Keratinocyte (primary cell): ENCODE data around the gene EPHB2. TPM values are rescaled to one million over a fixed set of nuclear protein-coding genes. Genes with fewer than 3 reads are reported as not detected.

Source experiments
- DNase-seq: peaks from one replicate; pipeline ENCODE4 v3.0.0-alpha.2; 2011; ENCODE audit warnings: low read depth, missing footprints, low spot score
- FAIRE-seq: peaks from 2 replicates; lab custom pipeline; 2011; peaks lifted over from hg19 to GRCh38; lab: Jason Lieb, UNC
- H2AFZ ChIP-seq: 2 replicates; pipeline ENCODE4 v1.6.0; 2012; ENCODE audit warnings: low read length, control low read depth, inconsistent platforms; ENCODE audit not compliant: control insufficient read depth
- H3K27ac ChIP-seq: 2 replicates; pipeline ENCODE4 v1.5.1; 2011; ENCODE audit warnings: low read length; ENCODE audit not compliant: control insufficient read depth, insufficient read depth
- H3K27me3 ChIP-seq: 3 replicates; pipeline ENCODE4 v1.6.0; 2011; ENCODE audit warnings: low read length; ENCODE audit not compliant: control insufficient read depth, insufficient read depth; ENCODE audit errors: extremely low read depth
- H3K36me3 ChIP-seq, 2 experiments: 2 replicates in 1 of 2; 3 replicates in 1 of 2; pipeline ENCODE4 v1.5.1; 2011; ENCODE audit warnings: low read length in 2 of 2, mild to moderate bottlenecking in 1 of 2; ENCODE audit not compliant: control insufficient read depth in 2 of 2, insufficient read depth in 2 of 2; ENCODE audit errors: extremely low read depth in 1 of 2
- H3K4me1 ChIP-seq: 3 replicates; pipeline ENCODE4 v1.5.1; 2011; ENCODE audit warnings: low read length; ENCODE audit not compliant: control insufficient read depth, insufficient read depth; ENCODE audit errors: extremely low read depth
- H3K4me2 ChIP-seq: 3 replicates; pipeline ENCODE4 v1.6.0; 2011; ENCODE audit warnings: low read depth, low read length; ENCODE audit not compliant: control insufficient read depth, insufficient read depth; ENCODE audit errors: extremely low read depth
- H3K4me3 ChIP-seq, 3 experiments: fragments of 200-600 bp in 1 of 3; sonication (generic) in 1 of 3; 2 replicates in 2 of 3; 3 replicates in 1 of 3; pipeline ENCODE4 v1.5.1; 2011 to 2016; ENCODE audit warnings: low read length in 3 of 3, mild to moderate bottlenecking in 3 of 3, control low read depth in 2 of 3, inconsistent platforms in 1 of 3, low read depth in 1 of 3, mixed read lengths in 1 of 3, mixed run types in 1 of 3, moderate library complexity in 1 of 3; ENCODE audit not compliant: control insufficient read depth in 2 of 3, insufficient read depth in 2 of 3; ENCODE audit errors: extremely low read depth in 1 of 3
- H3K79me2 ChIP-seq: 2 replicates; pipeline ENCODE4 v1.6.0; 2012; ENCODE audit warnings: low read length; ENCODE audit not compliant: control insufficient read depth, insufficient read depth
- H3K9ac ChIP-seq: 3 replicates; pipeline ENCODE4 v1.6.0; 2011; ENCODE audit warnings: low read length; ENCODE audit not compliant: control insufficient read depth, insufficient read depth; ENCODE audit errors: extremely low read depth
- H3K9me1 ChIP-seq: 3 replicates; pipeline ENCODE4 v1.6.0; 2011; ENCODE audit warnings: low read length; ENCODE audit not compliant: control insufficient read depth, insufficient read depth; ENCODE audit errors: extremely low read depth
- H3K9me3 ChIP-seq: 2 replicates; pipeline ENCODE4 v1.5.1; 2012; ENCODE audit warnings: low read depth, low read length; ENCODE audit not compliant: control insufficient read depth
- H4K20me1 ChIP-seq: 3 replicates; pipeline ENCODE4 v1.6.0; 2011; ENCODE audit warnings: low read length; ENCODE audit not compliant: control insufficient read depth, insufficient read depth; ENCODE audit errors: extremely low read depth
- EZH2 ChIP-seq: IDR thresholded peaks from one replicate; pipeline ENCODE4 v1.6.1; 2012; ENCODE audit warnings: inconsistent platforms, mild to moderate bottlenecking, low read length, moderate library complexity
- dilution Hi-C: fragments of 300-500 bp; cut with MboI; formaldehyde crosslinking; loops from one replicate; pipeline ENCODE4 v1.7.0; 2020; ENCODE audit warnings: low sequenced_read_pairs; ENCODE audit not compliant: extremely low pct_ligation_motif_present
- polyA plus RNA-seq, 5 experiments: library from polyadenylated mRNA; depleted of rRNA in 3 of 5; stranded (reverse) in 3 of 5; stranded (forward) in 1 of 5; unstranded in 1 of 5; fragments of >200 nt; gene quantifications; 1 replicate in 1 of 5; 2 replicates in 3 of 5; 3 replicates in 1 of 5; pipeline versions ENCODE4 v1.2.1 to v1.2.3, GENCODE V29; 2011 to 2012; ENCODE audit warnings: missing spikeins in 2 of 5, low read depth in 1 of 5, low replicate concordance in 1 of 5
- TF ChIP-seq, protein P1 (sequence below), 3 experiments: IDR thresholded peaks in 1 of 3; conservative IDR thresholded peaks in 1 of 3; optimal IDR thresholded peaks in 1 of 3; 2 replicates in 2 of 3; 3 replicates in 1 of 3; pipeline versions ENCODE3 to v1.5.1; 2011; ENCODE audit warnings: low read length in 3 of 3, mild to moderate bottlenecking in 3 of 3, moderate library complexity in 2 of 3, control low read depth in 1 of 3, inconsistent platforms in 1 of 3; ENCODE audit not compliant: insufficient read depth in 2 of 3; ENCODE audit errors: extremely low read depth in 1 of 3

EPHB2 gene
- polyA plus RNA-seq, 1 donor (not counting 4 experiments of a cell fraction or from before 2014, with no cell fraction given) = 0.10 TPM

DNA sequence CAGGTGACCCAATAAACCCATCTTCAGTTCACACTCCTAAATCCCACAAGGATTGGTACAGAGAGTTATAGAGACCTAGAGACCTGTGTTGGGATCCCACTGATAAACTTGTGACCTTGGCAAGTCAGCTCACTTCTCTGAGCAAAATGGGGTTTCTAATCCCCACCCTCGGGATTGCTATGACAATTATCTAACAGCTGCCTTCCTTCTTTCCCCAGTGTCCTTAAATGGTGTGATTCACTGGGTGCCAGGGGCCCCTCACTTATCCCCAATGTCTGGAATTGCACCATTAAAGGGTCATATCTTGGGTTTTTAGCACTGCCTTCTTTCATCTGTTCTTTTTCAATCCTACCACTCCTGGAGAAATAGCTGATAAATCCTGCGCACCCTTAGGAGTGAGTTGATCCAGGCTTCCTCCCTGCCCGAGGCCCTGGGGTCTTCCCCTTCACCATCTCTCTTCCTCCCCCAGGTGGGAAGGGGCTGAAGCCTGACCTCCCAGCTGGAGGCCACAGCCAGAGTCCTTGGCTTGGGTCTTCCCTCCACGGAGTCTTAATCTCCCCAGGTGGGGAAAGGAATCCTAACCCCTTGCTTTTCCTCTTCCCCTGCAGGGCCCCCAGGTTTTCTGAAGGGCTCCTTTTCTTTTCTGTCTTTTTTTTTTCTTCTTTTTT lies 222.3 kb downstream of the EPHB2 start:
- Histone ChIP-seq H3K9me3 (no peaks in the 10 kb centered on the region), H3K4me3 (no peak overlapping the region), H3K9ac (no peak overlapping the region), H3K27me3 (no peaks in the 10 kb centered on the region), H3K9me1 (no peaks in the 10 kb centered on the region), H3K36me3 (no peaks in the 10 kb centered on the region), H2AFZ (no peak overlapping the region), H3K4me2 (no peak overlapping the region), H3K79me2 (no peaks in the 10 kb centered on the region), H3K4me1 (no peaks in the 10 kb centered on the region), H4K20me1 (no peaks in the 10 kb centered on the region), H3K27ac (no peak overlapping the region)
- FAIRE-seq (no peak), DNase-seq (no peak)
- dilution Hi-C loops = no loop called here
- TF ChIP-seq, protein P1, sequence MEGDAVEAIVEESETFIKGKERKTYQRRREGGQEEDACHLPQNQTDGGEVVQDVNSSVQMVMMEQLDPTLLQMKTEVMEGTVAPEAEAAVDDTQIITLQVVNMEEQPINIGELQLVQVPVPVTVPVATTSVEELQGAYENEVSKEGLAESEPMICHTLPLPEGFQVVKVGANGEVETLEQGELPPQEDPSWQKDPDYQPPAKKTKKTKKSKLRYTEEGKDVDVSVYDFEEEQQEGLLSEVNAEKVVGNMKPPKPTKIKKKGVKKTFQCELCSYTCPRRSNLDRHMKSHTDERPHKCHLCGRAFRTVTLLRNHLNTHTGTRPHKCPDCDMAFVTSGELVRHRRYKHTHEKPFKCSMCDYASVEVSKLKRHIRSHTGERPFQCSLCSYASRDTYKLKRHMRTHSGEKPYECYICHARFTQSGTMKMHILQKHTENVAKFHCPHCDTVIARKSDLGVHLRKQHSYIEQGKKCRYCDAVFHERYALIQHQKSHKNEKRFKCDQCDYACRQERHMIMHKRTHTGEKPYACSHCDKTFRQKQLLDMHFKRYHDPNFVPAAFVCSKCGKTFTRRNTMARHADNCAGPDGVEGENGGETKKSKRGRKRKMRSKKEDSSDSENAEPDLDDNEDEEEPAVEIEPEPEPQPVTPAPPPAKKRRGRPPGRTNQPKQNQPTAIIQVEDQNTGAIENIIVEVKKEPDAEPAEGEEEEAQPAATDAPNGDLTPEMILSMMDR (optimal IDR thresholded peaks at IDR 0.05 in 1 of 3, IDR thresholded peaks at IDR 0.05 in 1 of 3, conservative IDR thresholded peaks at IDR 0.05 in 1 of 3; ENCODE audit: extremely low read depth in 1 of 3, insufficient read depth in 2 of 3, low read length in 3 of 3) = no peak
- TF ChIP-seq EZH2 = no peak

DNA sequence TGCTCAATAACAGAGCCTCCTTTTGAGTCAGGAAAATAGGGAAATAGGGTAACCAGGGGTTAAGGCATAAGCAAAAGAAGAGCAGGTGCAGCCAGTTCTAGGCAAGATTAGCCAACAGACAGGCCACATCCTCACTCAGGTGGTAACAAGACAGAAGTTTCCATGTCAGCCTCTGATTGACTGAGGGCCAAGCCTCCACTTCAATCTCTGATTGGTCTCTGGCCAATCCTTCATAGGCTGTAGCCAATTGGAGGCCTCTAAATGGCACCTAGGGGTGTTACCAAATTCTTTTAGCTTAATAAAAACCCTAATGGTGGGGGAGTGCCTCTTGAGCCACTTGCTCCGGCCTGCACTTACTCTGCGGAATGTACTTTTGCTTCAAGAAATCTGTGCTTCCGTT lies 224.8 kb downstream of the EPHB2 start:
- FAIRE-seq (no peak), DNase-seq (no peak)
- Histone ChIP-seq H3K4me3 (no peak overlapping the region), H2AFZ (no peak overlapping the region), H3K79me2 (no peaks in the 10 kb centered on the region), H4K20me1 (no peaks in the 10 kb centered on the region), H3K4me2 (no peak overlapping the region), H3K27ac (no peak overlapping the region), H3K4me1 (no peaks in the 10 kb centered on the region), H3K9me3 (no peaks in the 10 kb centered on the region), H3K36me3 (no peaks in the 10 kb centered on the region), H3K9me1 (no peaks in the 10 kb centered on the region), H3K27me3 (no peaks in the 10 kb centered on the region), H3K9ac (no peak overlapping the region)
- dilution Hi-C loops = no loop called here
- TF ChIP-seq, protein P1 (optimal IDR thresholded peaks at IDR 0.05 in 1 of 3, IDR thresholded peaks at IDR 0.05 in 1 of 3, conservative IDR thresholded peaks at IDR 0.05 in 1 of 3; ENCODE audit: extremely low read depth in 1 of 3, insufficient read depth in 2 of 3, low read length in 3 of 3) = no peak
- TF ChIP-seq EZH2 = no peak
